ENCODE data around the gene PLEKHG1.

- TF ChIP-seq, protein P1, sequence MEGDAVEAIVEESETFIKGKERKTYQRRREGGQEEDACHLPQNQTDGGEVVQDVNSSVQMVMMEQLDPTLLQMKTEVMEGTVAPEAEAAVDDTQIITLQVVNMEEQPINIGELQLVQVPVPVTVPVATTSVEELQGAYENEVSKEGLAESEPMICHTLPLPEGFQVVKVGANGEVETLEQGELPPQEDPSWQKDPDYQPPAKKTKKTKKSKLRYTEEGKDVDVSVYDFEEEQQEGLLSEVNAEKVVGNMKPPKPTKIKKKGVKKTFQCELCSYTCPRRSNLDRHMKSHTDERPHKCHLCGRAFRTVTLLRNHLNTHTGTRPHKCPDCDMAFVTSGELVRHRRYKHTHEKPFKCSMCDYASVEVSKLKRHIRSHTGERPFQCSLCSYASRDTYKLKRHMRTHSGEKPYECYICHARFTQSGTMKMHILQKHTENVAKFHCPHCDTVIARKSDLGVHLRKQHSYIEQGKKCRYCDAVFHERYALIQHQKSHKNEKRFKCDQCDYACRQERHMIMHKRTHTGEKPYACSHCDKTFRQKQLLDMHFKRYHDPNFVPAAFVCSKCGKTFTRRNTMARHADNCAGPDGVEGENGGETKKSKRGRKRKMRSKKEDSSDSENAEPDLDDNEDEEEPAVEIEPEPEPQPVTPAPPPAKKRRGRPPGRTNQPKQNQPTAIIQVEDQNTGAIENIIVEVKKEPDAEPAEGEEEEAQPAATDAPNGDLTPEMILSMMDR (conservative IDR thresholded peaks at IDR 0.05; ENCODE audit: low read depth, low read length): no peak
- no peak for TF ChIP-seq EZH2 (IDR thresholded peaks at IDR 0.05; ENCODE audit: borderline replicate concordance, low read depth, low read length, poor library complexity, severe bottlenecking)
These were observed 20.6 kb downstream of the PLEKHG1 start for GRCh38 chr6:150620244-150620643.
